NCI-H510A (cell line): Measurements from ENCODE around the gene DRD2.
"Not testable (repeated sequence)": the region's sequence is repeated elsewhere in the genome, so short reads cannot be mapped to it uniquely, and the experiment has no call there.

Source experiments
- DNase-seq: peaks from one replicate; lab custom pipeline; 2025; lab: John Stamatoyannopoulos, UW

DRD2 gene

GRCh38 chr11:113475160-113475761 lies at the start of gene DRD2:
DRD2 (minus strand) TSS chr11:113475398; CDS start chr11:113424651, 50,747 bp downstream.
- DNase-seq: no peak

GRCh38 chr11:113523906-113524305 lies 48.7 kb upstream of the DRD2 start:
- DNase-seq: not testable (repeated sequence)

DNA sequence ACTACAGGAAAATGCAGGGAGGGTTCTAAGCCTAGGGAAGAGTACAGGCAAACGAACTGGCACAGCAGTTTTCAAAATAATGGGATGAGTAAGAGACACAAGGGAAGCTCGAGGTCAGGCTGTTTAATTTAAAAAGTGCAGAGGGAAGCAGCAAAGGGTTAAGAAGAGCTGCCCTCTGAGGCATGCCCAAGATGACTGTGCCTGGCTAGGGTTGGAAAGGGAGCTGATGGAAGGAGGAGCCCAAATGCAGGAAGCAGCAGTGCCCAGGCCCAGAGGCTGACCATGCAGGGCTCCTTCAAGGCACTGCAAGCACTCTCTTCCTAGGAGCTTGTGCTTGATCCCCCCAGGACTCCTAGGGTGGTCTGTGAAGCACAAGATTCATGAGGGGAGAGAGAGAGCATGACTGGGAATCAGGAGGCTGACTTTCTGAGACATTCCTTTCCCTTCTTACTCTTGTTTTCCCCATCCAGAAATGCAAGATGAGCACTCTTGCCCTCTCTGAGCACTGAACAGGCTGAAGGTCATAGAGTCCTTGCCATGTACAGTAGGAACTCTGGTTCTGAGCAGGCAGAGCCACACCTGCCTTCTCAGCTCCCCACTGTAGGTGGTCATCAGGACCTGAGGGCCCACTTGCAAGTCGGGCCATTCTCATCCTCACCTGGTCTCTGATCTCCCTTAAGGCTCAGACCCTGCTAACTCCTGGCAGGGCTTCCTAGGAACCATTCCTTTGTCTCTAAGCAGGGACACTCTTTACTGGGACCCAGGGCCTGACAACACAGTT lies 46.7 kb upstream of the DRD2 start:
- DNase-seq: no peak

DNA sequence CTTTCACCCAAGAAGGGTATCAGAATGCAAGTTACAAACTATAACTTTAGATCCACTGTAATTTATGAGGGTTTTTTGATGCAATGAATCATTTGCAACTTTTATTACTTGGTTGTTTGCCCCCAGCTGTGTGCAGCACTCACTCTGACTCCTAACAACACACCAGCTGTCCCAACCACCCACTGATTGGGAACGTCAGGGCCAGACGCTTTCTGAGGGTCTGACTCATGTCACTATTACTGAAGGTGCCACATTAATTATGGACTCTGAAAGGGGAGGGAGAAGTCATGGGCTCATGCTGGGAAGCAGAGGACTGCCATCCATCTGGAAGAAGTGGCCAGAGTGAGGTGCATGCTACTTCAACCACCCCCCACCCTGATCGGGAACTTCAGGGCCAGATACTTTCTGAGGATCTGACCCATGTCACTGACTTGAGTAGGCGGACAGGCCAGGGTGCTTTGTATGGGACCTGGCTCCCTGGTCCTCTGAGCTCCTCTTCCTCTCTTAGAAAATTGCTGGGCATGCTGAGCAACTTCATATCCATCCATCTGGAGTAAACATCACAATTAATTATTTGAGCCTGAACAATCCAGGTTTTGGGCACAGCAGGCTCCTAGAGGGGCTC lies 44.9 kb upstream of the DRD2 start:
- no peak for DNase-seq

DNA sequence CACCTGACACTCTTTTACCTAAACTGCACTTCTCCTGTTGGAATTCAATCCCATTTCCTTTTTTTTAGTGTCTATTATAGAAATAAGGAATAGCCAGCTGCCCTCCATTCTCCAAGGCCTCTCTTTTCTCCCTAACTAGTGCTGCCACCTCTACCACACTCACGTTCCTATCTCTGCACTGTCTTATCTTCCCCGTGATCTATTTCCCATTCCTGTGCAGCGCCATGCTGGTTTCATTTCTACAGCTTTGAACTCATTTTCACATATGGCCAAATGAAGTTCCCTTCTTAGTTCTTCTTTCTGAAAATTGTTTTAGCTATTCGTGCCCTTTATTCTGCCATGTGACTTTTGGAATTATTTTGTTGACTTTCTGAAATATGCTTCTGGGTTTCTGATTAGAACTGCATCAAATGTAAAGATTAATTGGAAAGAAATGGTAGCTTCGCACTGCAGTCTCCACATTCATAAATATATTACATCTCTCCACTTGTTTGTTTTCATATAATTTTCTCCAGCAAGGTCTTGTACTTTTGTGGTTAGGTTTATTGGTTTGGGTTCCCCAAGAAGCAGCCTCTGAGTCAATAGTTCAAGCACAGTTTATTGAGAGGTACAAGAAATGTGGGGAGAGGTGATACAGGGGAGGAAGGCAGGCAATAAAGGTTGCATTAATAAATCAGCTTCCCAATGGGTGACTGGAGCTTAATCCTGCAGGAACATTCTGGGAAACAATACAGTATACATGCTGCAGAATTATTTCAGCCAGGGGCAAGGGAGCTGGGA lies 43.7 kb upstream of the DRD2 start:
- no peak for DNase-seq

DNA sequence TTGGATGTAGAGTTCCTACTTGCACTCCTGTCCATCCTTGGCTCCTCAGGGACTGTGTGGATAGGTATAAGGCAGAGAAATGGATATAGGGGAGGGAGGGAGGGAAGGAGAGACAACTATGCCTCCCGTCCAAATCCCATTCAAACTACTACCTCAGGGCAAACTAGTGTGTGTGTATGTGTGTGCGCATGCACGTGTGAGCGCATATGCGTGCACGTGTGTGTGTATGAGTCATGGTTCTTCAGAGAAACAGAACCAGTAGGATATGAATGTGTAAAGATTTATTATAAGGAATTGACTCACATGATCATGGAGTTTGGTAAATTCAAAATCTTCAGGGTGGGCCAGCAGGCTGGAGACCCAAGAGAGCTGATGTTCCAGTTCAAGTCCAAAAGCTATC lies 42.2 kb upstream of the DRD2 start:
- DNase-seq: no peak

GRCh38 chr11:113514856-113515255 lies 39.7 kb upstream of the DRD2 start:
- no peak for DNase-seq

DNA sequence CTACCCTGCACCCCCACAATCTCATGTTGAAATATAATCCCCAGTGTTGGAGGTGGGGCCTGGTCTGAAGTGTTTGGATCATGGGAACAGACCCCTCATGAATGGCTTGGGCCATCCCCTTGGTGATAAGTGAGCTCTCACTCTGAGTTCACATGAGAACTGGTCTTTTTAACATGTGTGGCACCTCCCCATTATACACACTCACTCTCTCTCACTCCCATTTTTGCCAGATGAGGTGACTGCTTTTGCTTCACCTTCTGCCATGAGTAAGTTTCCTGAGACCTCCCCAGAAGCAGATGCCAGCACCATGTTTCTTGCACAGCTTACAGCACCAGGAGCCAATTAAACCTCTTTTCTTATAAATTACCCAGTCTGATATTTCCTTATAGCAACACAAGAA lies 32.1 kb upstream of the DRD2 start:
- DNase-seq: no peak

GRCh38 chr11:113506893-113507292 lies 31.7 kb upstream of the DRD2 start:
- DNase-seq: no peak

- no peak for DNase-seq
Measured at GRCh38 chr11:113506461-113506860, 31.3 kb upstream of the DRD2 start.

DNA sequence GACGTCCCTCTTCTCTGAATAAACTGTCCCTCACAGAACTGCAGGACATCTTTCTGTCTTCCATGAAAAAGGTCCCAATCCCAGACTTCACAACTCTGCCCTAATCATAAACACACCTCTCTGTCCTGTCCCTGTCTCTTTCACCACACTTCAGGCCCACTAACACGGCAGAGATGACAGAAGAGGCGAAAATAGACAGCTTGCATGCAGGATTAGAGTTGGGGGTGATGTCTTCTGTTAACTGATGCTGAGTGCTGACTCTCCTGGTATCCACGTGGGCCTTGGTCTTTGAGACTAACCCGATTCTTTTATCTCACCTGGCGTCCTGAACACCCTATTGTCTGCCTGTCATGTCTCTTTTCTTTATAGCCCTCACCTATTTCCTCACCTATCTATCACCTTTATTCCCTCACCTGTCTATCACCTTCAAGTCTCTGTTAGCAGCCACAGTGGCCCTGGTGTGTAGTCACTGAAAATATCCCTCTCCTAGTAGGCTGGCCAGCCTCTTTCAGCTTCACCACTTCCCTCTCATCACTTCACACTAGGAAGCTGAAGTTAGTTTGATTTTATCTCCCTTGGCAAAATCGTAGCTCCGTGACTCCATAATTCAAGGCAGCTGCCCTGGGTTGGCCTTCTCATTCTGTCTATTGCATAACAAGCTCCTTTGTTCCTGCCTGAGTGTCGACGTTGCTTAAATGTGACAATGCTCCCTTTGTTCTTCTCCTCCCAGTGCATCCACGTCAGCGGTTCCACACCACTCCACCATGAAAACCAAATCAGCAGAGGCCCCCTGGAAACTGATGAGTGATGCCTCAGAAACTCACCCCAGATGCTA lies 30.6 kb upstream of the DRD2 start:
- DNase-seq: no peak

DNA sequence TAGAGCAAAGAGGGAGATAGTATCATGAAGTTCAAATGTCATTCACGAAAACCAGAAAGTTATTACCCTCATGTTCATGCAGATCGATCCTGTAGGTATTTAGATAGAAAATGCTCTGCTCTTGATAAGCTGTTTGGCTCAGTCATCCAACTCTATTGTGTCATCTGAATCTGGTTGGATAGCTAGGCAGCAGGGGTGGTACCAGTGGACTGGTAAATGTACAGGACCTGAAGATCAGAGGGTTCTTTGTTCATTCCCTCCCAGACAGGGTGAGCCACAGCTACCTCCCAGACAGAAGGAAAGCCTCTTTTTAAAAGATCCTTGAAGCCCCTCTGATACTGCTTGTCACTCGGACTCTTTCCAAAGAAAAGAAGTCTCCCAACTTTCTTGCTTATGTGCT lies 29.8 kb upstream of the DRD2 start:
- DNase-seq: no peak

- no peak for DNase-seq
Measured at GRCh38 chr11:113504586-113504985, 29.4 kb upstream of the DRD2 start.

DNA sequence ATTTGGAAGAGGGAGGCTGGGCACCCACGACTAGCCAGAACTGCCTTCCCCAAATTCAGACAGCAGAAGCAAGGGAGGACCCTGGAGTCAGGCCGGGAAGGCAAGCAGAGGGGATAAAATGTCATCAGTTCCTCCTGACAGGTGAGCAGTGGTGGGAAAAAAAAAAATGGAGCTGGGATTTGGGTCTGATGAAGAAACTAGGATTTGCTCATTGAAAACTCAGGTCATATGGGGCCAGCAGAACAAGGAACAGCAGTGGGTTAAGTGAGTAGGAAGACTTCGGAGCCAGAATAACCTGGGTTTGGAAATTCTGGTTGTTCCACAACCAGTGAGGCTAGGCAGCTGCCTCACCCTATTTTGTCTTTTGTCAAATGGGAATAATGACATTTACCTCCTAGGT lies 28.9 kb upstream of the DRD2 start:
- DNase-seq: no peak

- no peak for DNase-seq
Measured at GRCh38 chr11:113497066-113497910, 22.1 kb upstream of the DRD2 start.

GRCh38 chr11:113496026-113496651 lies 20.9 kb upstream of the DRD2 start:
- DNase-seq: no peak

DNA sequence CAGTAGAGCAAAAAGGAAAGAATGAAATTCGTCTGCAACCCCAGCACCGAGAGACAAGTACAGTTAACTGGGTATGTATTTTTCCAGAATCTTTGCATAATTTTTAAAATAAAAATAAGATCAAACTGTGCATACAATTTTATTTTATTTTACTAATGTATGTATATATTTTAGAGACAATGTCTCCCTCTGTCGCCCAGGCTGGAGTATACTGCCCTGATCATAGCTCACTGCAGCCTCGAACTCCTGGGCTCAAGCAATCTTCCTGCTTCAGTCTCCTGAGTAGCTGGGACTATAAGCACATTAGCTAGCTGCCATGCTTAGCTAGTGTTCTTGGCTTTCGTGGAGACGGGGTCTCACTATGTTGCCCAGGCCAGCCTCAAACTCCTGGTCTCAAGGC lies 18.8 kb upstream of the DRD2 start:
- no peak for DNase-seq

DNA sequence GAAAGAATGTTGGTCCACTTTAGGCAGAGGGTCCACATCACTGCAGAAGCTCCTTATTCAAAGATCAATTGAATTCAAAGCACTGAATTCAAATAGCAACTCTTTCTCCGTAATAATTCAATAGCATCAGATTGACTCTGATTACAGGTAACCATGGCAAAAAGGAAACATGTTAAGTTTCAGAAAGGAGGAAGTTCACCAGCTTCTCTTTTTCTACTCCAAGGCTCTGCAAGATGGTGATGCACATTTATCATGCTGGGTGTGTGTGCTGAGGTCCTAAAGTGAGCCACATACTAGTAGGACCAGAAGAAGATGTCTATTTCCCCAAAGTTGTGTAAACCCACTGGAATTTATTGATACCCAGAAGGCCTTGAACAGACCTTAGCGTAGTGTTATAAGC lies 18.0 kb upstream of the DRD2 start:
- no peak for DNase-seq

DNA sequence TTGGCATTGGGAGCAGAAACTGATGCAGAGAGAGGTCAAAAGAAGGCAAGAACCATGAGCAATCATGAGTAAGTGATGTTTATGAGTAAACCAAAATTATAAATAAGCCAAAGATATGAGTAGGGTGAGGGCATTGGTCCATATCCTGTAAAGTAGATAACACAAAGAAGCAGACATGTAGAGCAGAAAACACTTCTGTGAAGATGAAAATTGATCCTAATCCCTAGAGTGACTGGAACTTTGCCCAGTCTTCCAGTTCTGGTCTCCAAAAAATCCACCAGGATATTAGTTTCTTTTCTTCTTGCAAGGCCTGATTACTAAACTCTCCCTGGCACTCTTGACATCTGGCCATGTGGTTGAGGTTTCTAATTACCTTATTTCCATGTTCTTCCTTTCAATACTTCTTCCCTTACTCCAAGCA lies 13.7 kb upstream of the DRD2 start:
- DNase-seq: no peak

DNA sequence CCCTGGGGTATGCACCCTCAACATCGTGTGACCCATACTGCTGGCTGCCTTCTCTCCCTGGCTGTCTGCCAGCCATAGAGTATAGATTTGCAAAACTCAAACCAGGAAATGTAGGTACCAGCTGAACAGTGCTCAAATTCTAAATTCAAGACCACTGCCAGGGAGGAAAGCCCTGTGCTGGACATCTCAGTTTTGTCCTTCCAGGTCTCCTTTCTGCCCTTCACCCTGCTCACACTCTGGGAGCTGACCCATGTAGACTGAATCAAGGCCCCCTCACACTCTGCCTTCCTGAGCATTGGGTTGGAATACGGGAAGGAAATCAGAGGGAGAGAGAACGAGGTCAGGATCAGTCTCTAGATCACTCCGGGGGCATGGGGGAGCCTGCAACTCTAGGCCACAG lies 12.4 kb upstream of the DRD2 start:
- DNase-seq: no peak
